GM12892 (cell line): ENCODE measurements around the gene DNMT1.
"Not testable (repeated sequence)": the region's sequence is repeated elsewhere in the genome, so short reads cannot be mapped to it uniquely, and the experiment has no call there.

Experiments
- POLR2A ChIP-seq: IDR thresholded peaks from 2 replicates; pipeline ENCODE4 v1.6.1; 2011; ENCODE audit warnings: low read depth, low read length, control low read depth
- POLR2AphosphoS5 ChIP-seq: IDR thresholded peaks from 2 replicates; pipeline ENCODE4 v1.6.1; 2011; ENCODE audit warnings: low read depth, low read length, control low read depth

GRCh38 chr19:10235409-10235808 lies 40.7 kb upstream of the DNMT1 start:
- not testable (repeated sequence) for TF ChIP-seq POLR2AphosphoS5, POLR2A
